ENCODE measurements around the gene BSPRY. TPM values are rescaled to one million over a fixed set of nuclear protein-coding genes. Genes with fewer than 3 reads are reported as not detected.
A peak's percentile ranks its signal among the peaks of the same experiment; 100 is the strongest.
"Not testable (repeated sequence)": the region's sequence is repeated elsewhere in the genome, so short reads cannot be mapped to it uniquely, and the experiment has no call there.

BSPRY gene
- polyA plus RNA-seq, 3 donors from 2014 or later: 1.9 to 6.1 (median 3.7) TPM

DNA sequence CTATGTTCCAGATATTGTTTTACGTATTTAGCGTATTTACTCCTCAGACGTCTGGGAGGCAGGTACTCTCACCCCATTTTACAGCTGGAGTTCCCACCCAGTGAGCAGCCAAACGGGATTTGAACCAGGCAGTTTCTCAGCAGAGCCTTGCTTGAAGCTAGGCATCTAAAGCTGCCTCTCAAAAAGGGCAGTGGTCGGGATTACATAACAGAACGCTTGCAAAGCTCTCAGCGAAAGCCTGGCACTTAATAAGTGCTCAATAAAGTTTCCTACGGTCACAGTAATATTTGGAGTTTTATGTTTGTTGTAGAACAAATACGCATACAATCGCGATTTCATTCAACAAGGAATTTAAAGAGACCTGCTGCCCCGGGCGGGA lies 286 bp upstream of the BSPRY start:
- DNase-seq: no peak
- Mint-ChIP-seq H3K27me3 (ENCODE audit: low read depth in 3 of 3) (peaks cover 1 to 5% (median 2%) of the 10 kb centered on the region in 3 donors), H3K36me3 (no peaks in the 10 kb centered on the region), H3K9me3 (no peaks in the 10 kb centered on the region), H3K4me3 (peak overlapping the region; percentile 76 to 87 (median 83)), H3K4me1 (peaks cover 19 to 29% of the 10 kb centered on the region in 2 donors), H3K27ac (peak overlapping the region in 3 of 6 donors; percentile 42 to 62 (median 54))

DNA sequence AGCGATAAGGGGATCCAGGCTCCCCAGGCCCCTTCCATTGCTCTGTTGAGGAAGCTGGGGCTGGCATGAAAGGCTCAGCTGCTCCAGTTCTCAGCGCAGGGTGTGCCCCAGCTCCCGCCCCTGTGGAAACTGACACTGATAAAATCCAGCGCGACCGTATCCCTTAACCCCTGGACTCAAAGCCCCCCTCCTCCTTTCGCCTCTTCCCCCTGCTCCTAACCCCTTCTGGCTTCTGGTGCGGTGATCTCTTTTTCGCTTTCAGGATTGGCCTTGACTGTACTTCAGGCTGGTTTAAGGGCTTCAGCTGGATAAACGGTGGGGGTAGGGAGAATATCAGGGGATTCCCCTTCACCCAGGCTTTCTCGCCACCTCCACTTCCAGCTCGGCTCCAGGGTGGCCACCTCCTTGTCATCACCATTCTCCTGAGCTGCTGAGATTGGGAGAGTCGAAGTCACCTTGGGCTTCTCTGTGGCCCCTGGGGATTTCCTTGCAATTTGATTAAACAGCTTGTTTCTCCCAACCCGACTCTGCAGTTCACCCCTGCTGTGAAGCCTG lies 843 bp downstream of the BSPRY start:
- H3K27me3 Mint-ChIP-seq (ENCODE audit: low read depth in 3 of 3): peaks cover 1 to 5% (median 2%) of the 10 kb centered on the region in 3 donors
- peaks cover 19 to 29% of the 10 kb centered on the region in 2 donors for H3K4me1 Mint-ChIP-seq
- peak overlapping the region in 5 of 6 donors; percentile 61 to 90 (median 85) for H3K27ac Mint-ChIP-seq
- H3K9me3 Mint-ChIP-seq: no peaks in the 10 kb centered on the region
- DNase-seq: peak in 1 of 3 donors; percentile 24
- no peaks in the 10 kb centered on the region for H3K36me3 Mint-ChIP-seq
- H3K4me3 Mint-ChIP-seq: peak overlapping the region; percentile 79 to 88 (median 84)

DNA sequence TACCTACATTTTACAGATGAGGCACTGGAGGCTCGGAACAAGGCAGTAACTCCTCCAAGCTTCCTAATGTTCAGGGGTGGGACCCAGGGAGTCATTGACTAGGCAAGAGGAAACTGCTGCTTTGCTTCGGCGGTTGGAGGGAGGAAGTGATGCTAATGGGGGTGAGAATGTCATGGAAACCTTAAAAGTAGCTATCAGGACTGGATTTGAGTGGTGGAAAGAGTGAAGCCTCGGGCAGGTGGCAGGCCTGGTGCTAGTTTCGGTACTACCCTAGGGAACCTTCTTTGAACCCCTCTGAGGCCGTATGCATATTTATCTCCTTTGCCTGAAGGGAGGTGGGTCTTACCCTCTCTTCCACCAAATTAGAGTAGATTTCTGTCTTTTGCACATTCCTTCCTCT lies 1.6 kb downstream of the BSPRY start:
- Mint-ChIP-seq H3K4me3 (peak overlapping the region; percentile 79 to 88 (median 84)), H3K27me3 (ENCODE audit: low read depth in 3 of 3) (peaks cover 1 to 8% (median 2%) of the 10 kb centered on the region in 3 donors), H3K27ac (peak overlapping the region in 5 of 6 donors; percentile 61 to 90 (median 85)), H3K4me1 (peaks cover 19 to 29% of the 10 kb centered on the region in 2 donors), H3K9me3 (no peaks in the 10 kb centered on the region), H3K36me3 (no peaks in the 10 kb centered on the region)
- peak; percentile 43 to 57 (median 44) for DNase-seq

DNA sequence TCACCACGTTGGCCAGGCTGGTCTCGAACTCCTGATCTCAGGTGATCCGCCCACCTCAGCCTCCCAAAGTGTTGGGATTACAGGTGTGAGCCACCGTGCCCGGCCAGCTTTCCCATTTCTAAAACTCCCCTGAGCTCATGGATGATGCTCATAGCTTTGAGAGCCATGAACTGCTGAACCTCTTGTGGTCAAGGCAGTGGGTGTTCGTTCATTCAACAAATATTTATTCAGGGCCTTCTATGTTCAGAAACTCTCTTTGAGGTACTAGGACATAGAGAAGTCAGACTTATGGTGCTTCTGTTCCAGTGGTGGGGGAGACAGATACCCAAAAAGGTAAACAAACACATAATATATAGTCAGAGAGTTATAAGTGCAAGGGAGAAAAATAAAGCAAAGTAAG lies 2.7 kb downstream of the BSPRY start:
- Mint-ChIP-seq H3K27me3 (ENCODE audit: low read depth in 3 of 3) (peaks cover 1 to 9% (median 4%) of the 10 kb centered on the region in 3 donors), H3K4me1 (peaks cover 19 to 29% of the 10 kb centered on the region in 2 donors), H3K9me3 (no peaks in the 10 kb centered on the region), H3K4me3 (no peak overlapping the region), H3K36me3 (peaks cover 0 to 6% (median 0%) of the 10 kb centered on the region in 3 donors), H3K27ac (peak overlapping the region in 2 of 6 donors; percentile 8 to 31)
- DNase-seq: no peak

DNA sequence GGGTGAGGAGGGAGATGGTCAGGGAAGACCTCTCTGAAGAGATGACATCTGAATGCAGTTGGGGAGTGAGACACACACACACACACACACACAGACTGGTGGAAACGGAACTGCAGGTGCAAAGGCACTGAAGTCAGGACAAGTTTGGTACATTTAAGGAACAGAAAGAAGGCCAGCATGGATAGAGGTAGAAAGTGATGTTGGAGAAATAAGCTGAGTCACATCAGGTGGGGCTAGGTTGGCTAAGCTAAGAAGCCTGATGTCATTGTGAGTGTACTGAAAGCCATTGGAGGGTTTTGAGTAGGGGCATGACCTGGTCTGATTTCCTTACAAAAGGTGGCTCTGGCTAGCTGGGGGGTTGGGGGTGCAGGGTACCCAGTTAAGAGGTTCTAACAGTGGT lies 3.1 kb downstream of the BSPRY start:
- Mint-ChIP-seq H3K9me3 (no peaks in the 10 kb centered on the region), H3K36me3 (peaks cover 0 to 6% (median 0%) of the 10 kb centered on the region in 3 donors), H3K4me1 (peaks cover 19 to 29% of the 10 kb centered on the region in 2 donors), H3K27me3 (ENCODE audit: low read depth in 3 of 3) (peaks cover 1 to 9% (median 3%) of the 10 kb centered on the region in 3 donors), H3K27ac (peak overlapping the region in 1 of 6 donors; percentile 31), H3K4me3 (no peak overlapping the region)
- no peak for DNase-seq

DNA sequence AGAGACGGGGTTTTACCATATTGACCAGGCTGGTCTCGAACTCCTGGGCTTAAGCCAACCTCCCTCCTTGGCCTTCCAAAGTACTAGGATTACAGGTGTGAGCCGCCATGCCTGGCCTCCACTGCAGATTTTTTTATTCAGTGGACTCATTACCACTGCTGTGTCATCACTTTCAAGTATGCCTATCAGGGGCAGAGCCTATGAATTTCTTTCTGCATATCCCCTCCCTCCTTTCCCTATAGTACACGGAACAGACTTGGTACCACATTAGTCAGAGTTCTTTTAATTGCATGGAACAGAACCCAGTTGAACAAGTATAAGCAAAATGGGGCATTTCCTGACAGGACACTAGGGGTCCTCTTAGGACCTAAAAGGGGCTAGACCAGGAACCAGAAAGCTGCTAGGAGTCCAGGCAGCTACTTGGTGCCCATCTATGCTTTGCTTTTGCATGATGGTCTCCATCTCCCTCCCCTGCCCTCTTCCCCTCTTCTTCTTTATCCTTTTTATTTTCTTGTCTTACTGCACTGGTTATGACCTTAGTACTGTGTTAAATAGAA lies 5.8 kb downstream of the BSPRY start:
- Mint-ChIP-seq H3K27me3 (ENCODE audit: low read depth in 3 of 3) (peaks cover 0 to 11% (median 3%) of the 10 kb centered on the region in 3 donors), H3K27ac (no peak overlapping the region), H3K36me3 (peaks cover 0 to 11% (median 3%) of the 10 kb centered on the region in 3 donors), H3K4me1 (peaks cover 14 to 15% of the 10 kb centered on the region in 2 donors), H3K9me3 (no peaks in the 10 kb centered on the region), H3K4me3 (no peak overlapping the region)
- DNase-seq: no peak

DNA sequence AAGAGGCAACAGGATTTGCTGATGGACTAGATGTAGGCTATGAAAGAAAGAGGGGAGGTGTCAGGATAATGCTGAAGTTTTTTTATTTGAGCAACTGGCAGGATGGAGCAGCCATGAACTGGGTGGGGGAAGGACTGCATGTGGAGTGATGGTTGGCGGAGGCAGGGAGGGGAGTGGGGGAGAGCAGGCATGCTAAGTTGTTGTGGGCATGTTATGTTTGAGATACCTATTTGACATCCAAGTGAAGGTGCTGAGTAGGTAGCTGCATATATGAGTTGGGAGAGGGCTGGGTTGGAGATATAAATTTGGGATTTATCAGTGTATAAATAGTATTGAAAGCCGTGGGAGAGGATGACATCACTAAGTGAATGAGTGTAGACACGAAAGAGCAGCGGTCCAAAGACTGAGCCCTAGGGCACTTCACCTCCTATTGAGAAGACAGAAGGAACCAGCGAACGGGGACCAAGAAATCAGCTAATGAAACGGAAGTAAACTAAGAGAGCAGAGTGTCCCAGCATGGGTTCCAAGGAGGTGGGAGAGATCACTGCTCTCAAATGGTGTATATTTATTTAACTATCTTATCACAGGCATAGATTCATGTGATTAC lies 7.4 kb downstream of the BSPRY start:
- peaks cover 0 to 19% (median 3%) of the 10 kb centered on the region in 3 donors for H3K36me3 Mint-ChIP-seq
- no peaks in the 10 kb centered on the region for H3K4me1 Mint-ChIP-seq
- no peak overlapping the region for H3K27ac Mint-ChIP-seq
- no peak for DNase-seq
- H3K4me3 Mint-ChIP-seq: no peak overlapping the region
- H3K9me3 Mint-ChIP-seq: no peaks in the 10 kb centered on the region
- peaks cover 0 to 11% (median 3%) of the 10 kb centered on the region in 3 donors for H3K27me3 Mint-ChIP-seq (ENCODE audit: low read depth in 3 of 3)

DNA sequence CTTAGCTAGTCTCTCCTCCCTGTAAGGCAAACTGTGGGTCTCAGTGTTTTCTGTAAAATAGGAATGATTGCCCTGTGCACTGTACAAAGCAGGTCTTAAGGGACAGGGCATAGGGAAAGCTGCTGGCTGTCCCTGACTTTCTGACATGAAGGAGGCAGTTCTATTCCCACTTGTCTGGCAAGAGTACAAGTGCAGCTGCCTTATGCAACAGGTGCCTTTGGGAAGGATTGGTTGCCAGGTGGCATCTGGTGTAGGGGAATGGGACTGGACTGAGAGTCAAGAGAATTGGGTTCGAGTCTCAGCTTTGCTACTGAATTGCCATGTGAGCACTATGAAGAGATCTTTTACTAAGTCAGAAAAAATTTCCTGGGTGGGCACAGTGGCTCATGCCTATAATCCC lies 10.0 kb downstream of the BSPRY start:
- peaks cover 0 to 10% (median 3%) of the 10 kb centered on the region in 3 donors for H3K27me3 Mint-ChIP-seq (ENCODE audit: low read depth in 3 of 3)
- H3K9me3 Mint-ChIP-seq: no peaks in the 10 kb centered on the region
- DNase-seq: no peak
- no peaks in the 10 kb centered on the region for H3K4me1 Mint-ChIP-seq
- no peak overlapping the region for H3K27ac Mint-ChIP-seq
- H3K36me3 Mint-ChIP-seq: peaks cover 0 to 23% (median 3%) of the 10 kb centered on the region in 3 donors
- no peak overlapping the region for H3K4me3 Mint-ChIP-seq

DNA sequence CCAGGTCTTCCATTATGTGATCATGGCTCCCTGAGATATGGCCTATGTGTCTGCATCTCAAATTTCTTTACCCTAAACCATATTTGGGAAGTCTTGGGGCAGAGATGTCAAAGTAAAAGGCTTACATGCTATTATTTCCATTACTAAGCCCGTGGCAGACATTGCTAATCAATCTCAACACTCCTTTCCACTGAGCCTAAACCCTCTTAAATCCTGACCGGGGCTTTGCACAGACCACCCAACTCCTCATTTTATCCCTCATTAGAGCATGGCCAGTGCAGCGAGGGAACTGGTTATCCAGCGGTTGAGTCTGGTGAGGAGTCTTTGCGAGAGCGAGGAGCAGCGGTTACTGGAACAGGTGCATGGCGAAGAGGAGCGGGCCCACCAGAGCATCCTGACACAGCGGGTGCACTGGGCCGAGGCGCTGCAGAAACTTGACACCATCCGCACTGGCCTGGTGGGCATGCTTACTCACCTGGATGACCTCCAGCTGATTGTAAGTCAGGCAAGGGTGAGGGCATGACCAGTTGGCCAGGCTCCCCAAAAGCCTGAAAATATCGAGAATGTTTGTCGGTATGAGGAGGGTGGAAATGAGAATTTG lies 11.0 kb downstream of the BSPRY start:
- peaks cover 0 to 10% (median 3%) of the 10 kb centered on the region in 3 donors for H3K27me3 Mint-ChIP-seq (ENCODE audit: low read depth in 3 of 3)
- H3K4me1 Mint-ChIP-seq: no peaks in the 10 kb centered on the region
- H3K9me3 Mint-ChIP-seq: no peaks in the 10 kb centered on the region
- DNase-seq: no peak
- peaks cover 0 to 23% (median 3%) of the 10 kb centered on the region in 3 donors for H3K36me3 Mint-ChIP-seq
- no peak overlapping the region for H3K27ac Mint-ChIP-seq
- H3K4me3 Mint-ChIP-seq: no peak overlapping the region

DNA sequence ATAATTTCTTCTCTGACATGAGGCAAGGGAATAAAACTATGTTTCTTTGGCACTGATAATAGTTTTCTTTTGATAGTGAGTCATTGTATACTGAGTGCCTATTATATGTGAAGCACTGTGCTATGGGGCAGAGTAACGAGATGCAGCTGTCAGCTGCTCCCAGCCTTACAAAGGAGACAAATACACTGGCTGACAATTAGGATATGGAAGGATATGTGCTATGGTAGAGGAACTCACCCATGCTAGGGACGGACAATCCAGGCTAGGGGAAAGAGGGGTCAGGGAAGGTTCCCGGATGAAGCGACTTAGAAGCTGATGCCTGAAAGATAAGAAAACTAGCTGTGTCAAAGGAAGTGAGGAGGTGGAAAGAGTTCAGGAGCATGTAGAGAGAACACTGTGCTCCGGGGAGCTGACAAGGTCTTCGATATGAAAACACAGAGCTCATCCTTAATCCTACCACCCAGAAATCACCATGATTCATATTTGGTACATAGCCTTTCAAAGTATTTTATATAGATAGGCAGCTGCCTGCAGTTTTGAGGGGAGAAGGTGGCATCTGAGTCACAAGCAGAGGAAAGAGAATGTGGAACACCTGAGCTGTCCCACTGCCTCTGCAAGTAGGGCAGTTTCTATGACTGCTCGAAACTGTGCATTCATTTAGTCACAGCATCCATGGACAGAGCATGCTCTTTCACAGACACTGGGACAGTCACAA lies 12.1 kb downstream of the BSPRY start:
- Mint-ChIP-seq H3K27ac (no peak overlapping the region), H3K36me3 (peaks cover 0 to 23% (median 3%) of the 10 kb centered on the region in 3 donors), H3K4me3 (no peak overlapping the region), H3K4me1 (no peaks in the 10 kb centered on the region), H3K9me3 (no peaks in the 10 kb centered on the region), H3K27me3 (ENCODE audit: low read depth in 3 of 3) (peaks cover 0 to 6% (median 2%) of the 10 kb centered on the region in 3 donors)
- DNase-seq: no peak

DNA sequence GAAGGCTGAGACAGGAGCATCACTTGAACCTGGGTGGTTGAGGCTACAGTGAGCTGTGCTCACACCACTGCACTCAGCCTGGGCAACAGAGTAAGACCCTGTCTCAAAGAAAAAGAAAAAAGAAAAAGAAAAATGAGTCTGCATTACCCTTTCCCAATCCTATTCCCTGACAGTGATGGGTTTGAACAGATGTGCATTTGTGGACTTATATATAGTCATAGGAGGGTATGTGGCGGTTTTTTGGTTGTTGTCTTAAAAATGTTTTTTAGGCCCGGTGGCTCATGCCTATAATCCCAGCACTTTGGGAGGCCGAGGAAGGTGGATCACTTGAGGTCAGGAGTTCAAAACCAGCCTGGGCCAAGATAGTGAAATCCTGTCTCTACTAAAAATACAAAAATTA lies 14.0 kb downstream of the BSPRY start:
- H3K27ac Mint-ChIP-seq: no peak overlapping the region
- no peak overlapping the region for H3K4me3 Mint-ChIP-seq
- peaks cover 0 to 17% (median 3%) of the 10 kb centered on the region in 3 donors for H3K36me3 Mint-ChIP-seq
- no peaks in the 10 kb centered on the region for H3K9me3 Mint-ChIP-seq
- no peak for DNase-seq
- H3K4me1 Mint-ChIP-seq: no peaks in the 10 kb centered on the region
- peaks cover 0 to 6% (median 0%) of the 10 kb centered on the region in 3 donors for H3K27me3 Mint-ChIP-seq (ENCODE audit: low read depth in 3 of 3)

DNA sequence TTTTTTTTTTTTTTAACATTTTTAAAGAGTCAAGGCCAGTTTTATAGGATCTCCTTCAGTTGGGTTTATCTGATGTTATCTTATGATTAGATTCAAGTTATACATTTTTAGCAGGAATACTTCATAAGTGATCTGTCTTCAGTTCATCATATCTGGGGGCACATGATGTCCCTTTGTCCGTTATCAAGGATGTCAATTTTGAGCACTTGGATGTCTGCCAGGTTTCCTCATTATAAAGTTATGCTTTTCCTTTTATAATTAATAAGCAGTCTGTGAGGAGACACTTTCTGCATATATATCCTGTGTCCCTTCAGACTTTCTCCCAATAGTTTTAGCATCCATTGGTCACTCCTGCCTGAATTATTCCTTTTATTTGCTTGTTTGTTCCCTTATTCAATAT lies 15.6 kb downstream of the BSPRY start:
- no peak overlapping the region for H3K27ac Mint-ChIP-seq
- no peak for DNase-seq
- H3K36me3 Mint-ChIP-seq: peaks cover 0 to 18% (median 0%) of the 10 kb centered on the region in 3 donors
- no peak overlapping the region for H3K4me3 Mint-ChIP-seq
- H3K4me1 Mint-ChIP-seq: no peaks in the 10 kb centered on the region
- H3K27me3 Mint-ChIP-seq (ENCODE audit: low read depth in 3 of 3): peaks cover 0 to 4% (median 0%) of the 10 kb centered on the region in 3 donors
- H3K9me3 Mint-ChIP-seq: no peaks in the 10 kb centered on the region

DNA sequence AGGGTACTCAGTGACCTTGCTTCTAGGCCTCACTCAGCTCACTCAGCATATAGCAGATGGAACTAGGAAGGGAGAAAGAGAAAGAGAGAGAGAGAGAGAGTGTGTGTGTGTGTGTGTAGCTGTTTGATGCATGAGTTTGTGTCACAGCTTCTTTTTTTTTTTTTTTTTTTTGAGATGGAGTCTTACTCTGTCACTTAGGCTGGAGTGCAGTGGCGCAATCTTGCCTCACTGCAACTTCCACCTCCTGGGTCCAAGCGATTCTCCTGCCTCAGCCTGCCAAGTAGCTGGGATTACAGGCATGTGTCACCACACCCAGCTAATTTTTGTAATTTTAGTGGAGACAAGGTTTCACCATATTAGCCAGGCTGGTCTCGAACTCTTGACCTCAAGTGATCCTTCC lies 16.3 kb downstream of the BSPRY start:
- DNase-seq; H3K4me1 Mint-ChIP-seq; H3K9me3 Mint-ChIP-seq; H3K27me3 Mint-ChIP-seq (ENCODE audit: low read depth in 3 of 3); H3K27ac Mint-ChIP-seq; H3K4me3 Mint-ChIP-seq: not testable (repeated sequence)
- H3K36me3 Mint-ChIP-seq: peaks cover 0 to 18% (median 0%) of the 10 kb centered on the region in 3 donors

Data from immature natural killer cell (primary cell).